Measurements from ENCODE around the gene NR2F1-AS1. TPM values are rescaled to one million over a fixed set of nuclear protein-coding genes. Genes with fewer than 3 reads are reported as not detected.
A peak's percentile ranks its signal among the peaks of the same experiment; 100 is the strongest.

NR2F1-AS1 gene
- total and polyA plus RNA-seq, 2 experiments from 2014 or later, result 8.3 to 36.0 TPM

DNA sequence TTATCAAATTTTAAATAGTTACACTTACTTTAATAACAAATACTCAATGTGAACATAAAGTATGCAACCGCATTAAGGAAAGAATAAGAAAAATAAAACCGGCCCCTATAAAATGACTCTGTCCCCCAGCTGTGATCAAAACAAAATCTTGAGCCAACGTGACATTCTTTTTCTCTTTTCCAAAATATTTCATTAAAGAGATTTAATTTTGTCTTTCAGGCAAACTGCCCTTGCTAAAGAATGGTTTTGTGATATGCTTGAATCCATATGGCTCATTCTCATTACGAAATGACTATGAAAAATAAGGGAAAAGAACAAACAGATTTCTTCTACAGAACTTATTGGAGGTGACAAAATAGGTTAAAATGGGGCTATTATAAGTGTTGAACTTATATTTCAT, 197.0 kb downstream of the NR2F1-AS1 start:
- TF ChIP-seq EZH2 (IDR thresholded peaks at IDR 0.05; ENCODE audit: insufficient read depth, poor library complexity, severe bottlenecking) (no peak), EZH2phosphoT487 (IDR thresholded peaks at IDR 0.05; ENCODE audit: insufficient read depth, low read depth) (no peak)
- Histone ChIP-seq H4K20me1 (ENCODE audit: insufficient read depth) (no peaks in the 10 kb centered on the region), H3K9me2 (ENCODE audit: insufficient read depth) (no peaks in the 10 kb centered on the region), H3K4me3 (no peak overlapping the region), H3K27ac (no peak overlapping the region), H3K79me2 (ENCODE audit: insufficient read depth) (no peaks in the 10 kb centered on the region), H3K4me2 (ENCODE audit: unreplicated experiment) (no peak overlapping the region), H3F3A (ENCODE audit: insufficient read depth) (no peaks in the 10 kb centered on the region), H3K9me3 (ENCODE audit: low read depth) (no peaks in the 10 kb centered on the region), H3K36me3 (ENCODE audit: low read depth) (no peaks in the 10 kb centered on the region), H3K27me3 (replicated peaks; ENCODE audit: insufficient read depth) (no peaks in the 10 kb centered on the region), H3K4me1 (ENCODE audit: insufficient read depth) (no peaks in the 10 kb centered on the region), H2AFZ (no peak overlapping the region), H3K9ac (no peak overlapping the region)
- 71 to 72% methylated on average over 4 of the region's 4 CpGs for WGBS, 2 experiments (ENCODE audit: low coverage in 1 of 2, low lambda C conversion rate in 2 of 2, missing lambda C conversion rate in 2 of 2)
- no peak for DNase-seq
- in situ Hi-C loops (cut with MboI), result no loop called here

GRCh38 chr5:93382188-93382825, 198.7 kb downstream of the NR2F1-AS1 start:
- in situ Hi-C loops (cut with MboI), result no loop called here
- no peak for DNase-seq
- H4K20me1 ChIP-seq (ENCODE audit: insufficient read depth), result no peaks in the 10 kb centered on the region
- no peaks in the 10 kb centered on the region for H3K4me1 ChIP-seq (ENCODE audit: insufficient read depth)
- H3K27ac ChIP-seq, result no peak overlapping the region
- H3F3A ChIP-seq (ENCODE audit: insufficient read depth), result no peaks in the 10 kb centered on the region
- H3K9me3 ChIP-seq (ENCODE audit: low read depth), result no peaks in the 10 kb centered on the region
- no peak overlapping the region for H3K4me3 ChIP-seq
- H3K9me2 ChIP-seq (ENCODE audit: insufficient read depth), result no peaks in the 10 kb centered on the region
- H2AFZ ChIP-seq, result no peak overlapping the region
- H3K36me3 ChIP-seq (ENCODE audit: low read depth), result no peaks in the 10 kb centered on the region
- H3K4me2 ChIP-seq (ENCODE audit: unreplicated experiment), result no peak overlapping the region
- TF ChIP-seq EZH2phosphoT487 (IDR thresholded peaks at IDR 0.05; ENCODE audit: insufficient read depth, low read depth) (no peak), EZH2 (IDR thresholded peaks at IDR 0.05; ENCODE audit: insufficient read depth, poor library complexity, severe bottlenecking) (no peak)
- H3K27me3 ChIP-seq (replicated peaks; ENCODE audit: insufficient read depth), result no peaks in the 10 kb centered on the region
- 57 to 69% methylated on average over 3 of the region's 3 CpGs for WGBS, 2 experiments (ENCODE audit: low coverage in 1 of 2, low lambda C conversion rate in 2 of 2, missing lambda C conversion rate in 2 of 2)
- no peak overlapping the region for H3K9ac ChIP-seq
- H3K79me2 ChIP-seq (ENCODE audit: insufficient read depth), result no peaks in the 10 kb centered on the region

DNA sequence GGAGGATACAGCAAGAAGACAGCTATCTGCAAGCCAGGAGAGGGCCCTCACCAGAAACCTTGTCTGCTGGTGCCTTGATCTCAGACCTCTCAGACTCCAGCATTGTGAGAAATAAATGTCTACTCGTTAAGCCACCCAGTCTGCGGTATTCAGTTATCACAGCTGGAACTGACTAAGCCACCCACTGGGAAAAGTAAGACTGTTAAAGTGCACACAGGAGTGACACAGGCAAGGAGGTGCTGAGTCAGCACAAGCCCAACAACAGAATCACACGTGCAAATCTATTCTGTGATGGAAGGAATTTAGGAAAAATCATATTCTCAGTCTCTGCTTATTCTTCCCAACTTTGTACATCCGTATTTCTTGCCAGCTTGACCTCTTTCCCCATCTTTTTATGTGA, 200.0 kb downstream of the NR2F1-AS1 start:
- Histone ChIP-seq H3K79me2 (ENCODE audit: insufficient read depth) (no peaks in the 10 kb centered on the region), H3K9me3 (ENCODE audit: low read depth) (no peaks in the 10 kb centered on the region), H3K27ac (no peak overlapping the region), H3K4me1 (ENCODE audit: insufficient read depth) (no peaks in the 10 kb centered on the region), H2AFZ (no peak overlapping the region), H3K36me3 (ENCODE audit: low read depth) (no peaks in the 10 kb centered on the region), H3K4me2 (ENCODE audit: unreplicated experiment) (no peak overlapping the region), H3K27me3 (replicated peaks; ENCODE audit: insufficient read depth) (no peaks in the 10 kb centered on the region), H3F3A (ENCODE audit: insufficient read depth) (no peaks in the 10 kb centered on the region), H3K9ac (no peak overlapping the region), H3K4me3 (no peak overlapping the region), H3K9me2 (ENCODE audit: insufficient read depth) (no peaks in the 10 kb centered on the region), H4K20me1 (ENCODE audit: insufficient read depth) (no peaks in the 10 kb centered on the region)
- in situ Hi-C loops (cut with MboI), result no loop called here
- TF ChIP-seq EZH2 (IDR thresholded peaks at IDR 0.05; ENCODE audit: insufficient read depth, poor library complexity, severe bottlenecking) (no peak), EZH2phosphoT487 (IDR thresholded peaks at IDR 0.05; ENCODE audit: insufficient read depth, low read depth) (no peak)
- peak; percentile 37 for DNase-seq
- 42 to 43% methylated on average over 4 of the region's 4 CpGs for WGBS, 2 experiments (ENCODE audit: low coverage in 1 of 2, low lambda C conversion rate in 2 of 2, missing lambda C conversion rate in 2 of 2)

DNA sequence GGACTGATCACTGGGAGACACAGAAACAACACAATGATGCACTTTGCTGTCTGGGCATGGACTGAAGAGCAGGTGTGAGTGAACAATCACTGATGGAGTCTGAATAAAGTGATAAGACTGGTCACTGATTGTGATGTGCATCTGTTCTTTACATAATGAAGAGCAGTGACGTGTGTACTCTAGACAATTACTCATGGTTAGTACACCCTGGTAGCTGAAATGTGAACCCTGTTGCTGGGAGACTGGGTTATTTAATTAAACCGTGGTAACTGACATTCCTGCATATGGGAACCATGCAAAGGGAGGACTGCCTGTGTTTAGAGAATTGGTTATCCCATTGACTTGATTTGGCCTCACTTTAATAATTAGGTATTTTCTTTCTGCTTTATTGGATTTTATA, 202.9 kb downstream of the NR2F1-AS1 start:
- Histone ChIP-seq H2AFZ (no peak overlapping the region), H3K4me2 (ENCODE audit: unreplicated experiment) (no peak overlapping the region), H3K4me3 (no peak overlapping the region), H3K79me2 (ENCODE audit: insufficient read depth) (no peaks in the 10 kb centered on the region), H3K36me3 (ENCODE audit: low read depth) (no peaks in the 10 kb centered on the region), H3K9me3 (ENCODE audit: low read depth) (no peaks in the 10 kb centered on the region), H3F3A (ENCODE audit: insufficient read depth) (no peaks in the 10 kb centered on the region), H3K27ac (no peak overlapping the region), H3K27me3 (replicated peaks; ENCODE audit: insufficient read depth) (no peaks in the 10 kb centered on the region), H3K9me2 (ENCODE audit: insufficient read depth) (no peaks in the 10 kb centered on the region), H4K20me1 (ENCODE audit: insufficient read depth) (no peaks in the 10 kb centered on the region), H3K4me1 (ENCODE audit: insufficient read depth) (no peaks in the 10 kb centered on the region), H3K9ac (no peak overlapping the region)
- peak; percentile 52 for DNase-seq
- WGBS, 2 experiments (ENCODE audit: low coverage in 1 of 2, low lambda C conversion rate in 2 of 2, missing lambda C conversion rate in 2 of 2), result 31 to 39% methylated on average over 2 of the region's 2 CpGs
- in situ Hi-C loops (cut with MboI), result no loop called here
- TF ChIP-seq EZH2 (IDR thresholded peaks at IDR 0.05; ENCODE audit: insufficient read depth, poor library complexity, severe bottlenecking) (no peak), EZH2phosphoT487 (IDR thresholded peaks at IDR 0.05; ENCODE audit: insufficient read depth, low read depth) (no peak)
